ENCODE measurements around the gene RASSF5.

- TF ChIP-seq GATA2 (IDR thresholded peaks at IDR 0.05; ENCODE audit: low read depth, low read length) = no peak
- TF ChIP-seq GATA3 (IDR thresholded peaks at IDR 0.05; ENCODE audit: low read depth, low read length) = no peak
Measured at GRCh38 chr1:206609229-206609991, 102.1 kb downstream of the RASSF5 start.

Data from SH-SY5Y (cell line).